ENCODE data around the gene RCOR3.
"Not testable (repeated sequence)": the region's sequence is repeated elsewhere in the genome, so short reads cannot be mapped to it uniquely, and the experiment has no call there.

Gene RCOR3

GRCh38 chr1:211260141-211261107 is 1.3 kb downstream of the RCOR3 start:
- DNase-seq: peak; percentile 80

- DNase-seq: peak; percentile 26
These were observed 2.1 kb downstream of the RCOR3 start for GRCh38 chr1:211261229-211261628.

GRCh38 chr1:211263022-211263421 is 3.9 kb downstream of the RCOR3 start:
- DNase-seq: not testable (repeated sequence)

GRCh38 chr1:211267204-211267857 is 8.2 kb downstream of the RCOR3 start:
- no peak for DNase-seq

- no peak for DNase-seq
These were observed 20.2 kb downstream of the RCOR3 start for GRCh38 chr1:211279340-211279739.

GRCh38 chr1:211280910-211281309 is 21.7 kb downstream of the RCOR3 start:
- peak; percentile 53 for DNase-seq

GRCh38 chr1:211281320-211282022 is 22.3 kb downstream of the RCOR3 start:
- peak; percentile 34 for DNase-seq

GRCh38 chr1:211282023-211282373 is 22.8 kb downstream of the RCOR3 start:
- no peak for DNase-seq

GRCh38 chr1:211285196-211285595 is 26.0 kb downstream of the RCOR3 start:
- DNase-seq: no peak

- no peak for DNase-seq
These were observed 28.1 kb downstream of the RCOR3 start for GRCh38 chr1:211287218-211287617.

GRCh38 chr1:211292411-211292810 is 33.2 kb downstream of the RCOR3 start:
- DNase-seq: no peak

- DNase-seq: peak; percentile 41
These were observed 37.2 kb downstream of the RCOR3 start for GRCh38 chr1:211296396-211296795.

GRCh38 chr1:211305044-211305443 is 45.9 kb downstream of the RCOR3 start:
- DNase-seq: peak; percentile 85

GRCh38 chr1:211309617-211310016 is 50.5 kb downstream of the RCOR3 start:
- no peak for DNase-seq

GRCh38 chr1:211313392-211313791 is 54.2 kb downstream of the RCOR3 start:
- DNase-seq: no peak

GRCh38 chr1:211318576-211319280 is 59.6 kb downstream of the RCOR3 start:
- no peak for DNase-seq

- no peak for DNase-seq
These were observed 60.7 kb downstream of the RCOR3 start for GRCh38 chr1:211319892-211320291.

- DNase-seq: peak; percentile 39
These were observed 61.8 kb downstream of the RCOR3 start for GRCh38 chr1:211320980-211321379.

GRCh38 chr1:211321646-211322045 is 62.5 kb downstream of the RCOR3 start:
- not testable (repeated sequence) for DNase-seq

- peak; percentile 80 for DNase-seq
These were observed 64.2 kb downstream of the RCOR3 start for GRCh38 chr1:211323156-211324063.

GRCh38 chr1:211324992-211325775 is 66.0 kb downstream of the RCOR3 start:
- DNase-seq: no peak

All from activated CD4-positive, alpha-beta T cell treated with anti-CD3 and anti-CD28 coated beads, Interleukin-2, Interleukin-6, amounts not matched to agents 100 ng/mL and 50 ng/mL, durations not matched to agents 16 hours and 8 hours (primary cell).